ENCODE measurements around the gene SERINC2. TPM values are rescaled to one million over a fixed set of nuclear protein-coding genes. Genes with fewer than 3 reads are reported as not detected.

SERINC2 gene
- total RNA-seq, 4 donors from 2014 or later, result 85.6 to 343 (median 250) TPM

DNA sequence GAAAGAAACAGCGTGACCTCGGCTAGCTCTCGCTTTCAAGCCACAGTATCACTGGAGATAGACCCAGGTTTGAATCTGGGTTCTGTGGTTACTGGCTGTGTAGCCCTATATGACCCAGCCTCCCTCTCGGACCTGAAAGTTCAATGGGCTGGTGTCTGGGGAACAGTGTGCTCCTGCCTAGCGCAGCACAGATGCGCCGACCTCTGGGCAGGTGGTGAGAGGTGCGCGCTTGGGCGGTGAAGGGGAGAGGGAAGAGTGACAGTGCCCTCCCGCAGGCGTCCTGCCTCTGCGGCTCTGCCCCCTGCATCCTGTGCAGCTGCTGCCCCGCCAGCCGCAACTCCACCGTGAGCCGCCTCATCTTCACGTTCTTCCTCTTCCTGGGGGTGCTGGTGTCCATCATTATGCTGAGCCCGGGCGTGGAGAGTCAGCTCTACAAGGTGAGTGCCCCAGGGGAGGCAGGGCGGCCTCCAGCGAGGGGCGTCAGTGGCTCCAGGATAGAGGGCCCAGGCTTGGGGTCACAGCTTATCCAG, 10.5 kb downstream of the SERINC2 start:
- no peaks in the 10 kb centered on the region for H3K36me3 ChIP-seq
- DNase-seq, result peak; percentile 40

DNA sequence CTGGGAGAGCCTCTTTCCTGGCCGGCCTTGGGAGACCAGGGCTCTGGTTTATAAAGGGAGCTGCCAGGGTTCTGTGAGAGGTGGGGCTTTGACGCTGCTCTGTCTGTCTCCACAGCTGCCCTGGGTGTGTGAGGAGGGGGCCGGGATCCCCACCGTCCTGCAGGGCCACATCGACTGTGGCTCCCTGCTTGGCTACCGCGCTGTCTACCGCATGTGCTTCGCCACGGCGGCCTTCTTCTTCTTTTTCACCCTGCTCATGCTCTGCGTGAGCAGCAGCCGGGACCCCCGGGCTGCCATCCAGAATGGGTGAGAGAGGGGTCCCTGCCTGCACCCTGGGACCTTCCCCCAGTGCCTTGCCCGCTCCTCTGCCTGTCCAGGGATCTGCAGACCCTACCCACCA, 11.6 kb downstream of the SERINC2 start:
- intact Hi-C loops (cut with DNase I; ENCODE audit: low total_unique reads), result loop anchor here (10.0 kb wide), 1 partner anchor 240 kb away; no protein-coding TSS in a partner anchor

More for the DNA sequence above, 10.5 kb downstream of the SERINC2 start:
- no peaks in the 10 kb centered on the region for H3K27me3 ChIP-seq
- in situ Hi-C loops (cut with MboI; ENCODE audit: low pct_ligation_motif_present in 1 of 4, low pct_unique_long_range_greater_than_20kb in 1 of 4, low sequenced_read_pairs in 3 of 4), result loop anchor here in 3 of 4 donors (10.0 kb wide), 1 partner anchor 239 kb away; no protein-coding TSS in a partner anchor
- H3K4me1 ChIP-seq, result peaks cover 0 to 40% (median 9%) of the 10 kb centered on the region in 4 donors
- no peak overlapping the region for H3K4me3 ChIP-seq
- no peak for TF ChIP-seq POLR2AphosphoS5 (IDR thresholded peaks at IDR 0.05)
- no peak for TF ChIP-seq EP300 (IDR thresholded peaks at IDR 0.05; ENCODE audit: low read depth)
- TF ChIP-seq POLR2A (IDR thresholded peaks at IDR 0.05), result no peak
- TF ChIP-seq, protein P1, sequence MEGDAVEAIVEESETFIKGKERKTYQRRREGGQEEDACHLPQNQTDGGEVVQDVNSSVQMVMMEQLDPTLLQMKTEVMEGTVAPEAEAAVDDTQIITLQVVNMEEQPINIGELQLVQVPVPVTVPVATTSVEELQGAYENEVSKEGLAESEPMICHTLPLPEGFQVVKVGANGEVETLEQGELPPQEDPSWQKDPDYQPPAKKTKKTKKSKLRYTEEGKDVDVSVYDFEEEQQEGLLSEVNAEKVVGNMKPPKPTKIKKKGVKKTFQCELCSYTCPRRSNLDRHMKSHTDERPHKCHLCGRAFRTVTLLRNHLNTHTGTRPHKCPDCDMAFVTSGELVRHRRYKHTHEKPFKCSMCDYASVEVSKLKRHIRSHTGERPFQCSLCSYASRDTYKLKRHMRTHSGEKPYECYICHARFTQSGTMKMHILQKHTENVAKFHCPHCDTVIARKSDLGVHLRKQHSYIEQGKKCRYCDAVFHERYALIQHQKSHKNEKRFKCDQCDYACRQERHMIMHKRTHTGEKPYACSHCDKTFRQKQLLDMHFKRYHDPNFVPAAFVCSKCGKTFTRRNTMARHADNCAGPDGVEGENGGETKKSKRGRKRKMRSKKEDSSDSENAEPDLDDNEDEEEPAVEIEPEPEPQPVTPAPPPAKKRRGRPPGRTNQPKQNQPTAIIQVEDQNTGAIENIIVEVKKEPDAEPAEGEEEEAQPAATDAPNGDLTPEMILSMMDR (IDR thresholded peaks at IDR 0.05), result no peak
- intact Hi-C loops (cut with DNase I; ENCODE audit: low total_unique reads), result loop anchor here (10.0 kb wide), 1 partner anchor 239 kb away; no protein-coding TSS in a partner anchor
- no peaks in the 10 kb centered on the region for H3K9me3 ChIP-seq
- 80% methylated on average over 23 of the region's 23 CpGs; no CpG with 5 or more reads in 1 of the 2 donors for WGBS, 2 donors (ENCODE audit: low coverage in 1 of 2)
- H3K27ac ChIP-seq, result no peak overlapping the region

DNA sequence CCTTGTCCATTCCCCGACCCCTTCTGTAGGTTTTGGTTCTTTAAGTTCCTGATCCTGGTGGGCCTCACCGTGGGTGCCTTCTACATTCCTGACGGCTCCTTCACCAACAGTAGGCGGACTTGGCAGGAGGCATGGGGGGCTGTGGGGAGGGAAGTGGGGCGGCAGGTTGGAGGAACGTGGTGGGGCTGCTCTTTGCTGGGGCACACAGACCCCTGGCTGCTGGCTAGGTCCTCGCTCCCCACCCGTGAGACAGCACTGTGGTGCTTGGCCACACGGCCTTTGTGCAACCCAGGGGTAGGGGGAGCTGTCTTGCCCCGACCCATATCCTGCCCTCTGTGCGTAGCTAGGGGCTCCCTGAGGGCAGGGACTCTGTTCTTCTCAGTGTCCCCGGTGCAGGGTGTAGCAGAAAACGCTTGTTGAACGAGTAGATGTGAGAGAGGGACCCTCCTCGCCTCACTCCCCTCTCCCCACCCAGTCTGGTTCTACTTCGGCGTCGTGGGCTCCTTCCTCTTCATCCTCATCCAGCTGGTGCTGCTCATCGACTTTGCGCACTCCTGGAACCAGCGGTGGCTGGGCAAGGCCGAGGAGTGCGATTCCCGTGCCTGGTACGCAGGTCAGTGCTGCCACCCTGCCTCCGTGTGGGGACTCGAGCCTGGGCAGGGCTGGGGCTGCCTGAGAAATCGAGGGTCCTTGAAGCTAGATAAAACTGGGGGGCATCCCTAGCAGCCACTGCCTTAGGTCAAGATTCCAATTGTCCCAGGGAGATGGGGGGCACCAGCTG, 12.5 kb downstream of the SERINC2 start:
- Histone ChIP-seq H3K4me3 (no peak overlapping the region), H3K27me3 (no peaks in the 10 kb centered on the region), H3K9me3 (no peaks in the 10 kb centered on the region), H3K27ac (peak overlapping the region in 3 of 4 donors; percentile 3 to 57 (median 9)), H3K36me3 (no peaks in the 10 kb centered on the region), H3K4me1 (peaks cover 0 to 40% (median 9%) of the 10 kb centered on the region in 4 donors)
- intact Hi-C loops (cut with DNase I; ENCODE audit: low total_unique reads), result loop anchor here (10.0 kb wide), 1 partner anchor 241 kb away; no protein-coding TSS in a partner anchor
- in situ Hi-C loops (cut with MboI; ENCODE audit: low pct_ligation_motif_present in 1 of 4, low pct_unique_long_range_greater_than_20kb in 1 of 4, low sequenced_read_pairs in 3 of 4), result loop anchor here in 3 of 4 donors (10.0 kb wide), 1 partner anchor 241 kb away; no protein-coding TSS in a partner anchor
- TF ChIP-seq POLR2A (IDR thresholded peaks at IDR 0.05), result no peak
- no peak for TF ChIP-seq POLR2AphosphoS5 (IDR thresholded peaks at IDR 0.05)
- TF ChIP-seq, protein P1 (IDR thresholded peaks at IDR 0.05), result no peak
- TF ChIP-seq EP300 (IDR thresholded peaks at IDR 0.05; ENCODE audit: low read depth), result no peak
- 83% methylated on average over 28 of the region's 28 CpGs; no CpG with 5 or more reads in 1 of the 2 donors for WGBS, 2 donors (ENCODE audit: low coverage in 1 of 2)
- DNase-seq, result no peak

More for the DNA sequence above, 11.6 kb downstream of the SERINC2 start:
- Histone ChIP-seq H3K36me3 (no peaks in the 10 kb centered on the region), H3K27me3 (no peaks in the 10 kb centered on the region), H3K9me3 (no peaks in the 10 kb centered on the region), H3K27ac (no peak overlapping the region), H3K4me1 (peaks cover 0 to 40% (median 9%) of the 10 kb centered on the region in 4 donors), H3K4me3 (no peak overlapping the region)
- in situ Hi-C loops (cut with MboI; ENCODE audit: low pct_ligation_motif_present in 1 of 4, low pct_unique_long_range_greater_than_20kb in 1 of 4, low sequenced_read_pairs in 3 of 4), result loop anchor here in 3 of 4 donors (10.0 kb wide), 1 partner anchor 240 kb away; no protein-coding TSS in a partner anchor
- TF ChIP-seq POLR2AphosphoS5 (IDR thresholded peaks at IDR 0.05) (no peak), EP300 (IDR thresholded peaks at IDR 0.05; ENCODE audit: low read depth) (no peak), POLR2A (IDR thresholded peaks at IDR 0.05) (no peak)
- TF ChIP-seq, protein P1 (IDR thresholded peaks at IDR 0.05), result no peak
- no peak for DNase-seq
- 81% methylated on average over 14 of the region's 15 CpGs; no CpG with 5 or more reads in 1 of the 2 donors for WGBS, 2 donors (ENCODE audit: low coverage in 1 of 2)

Measured in transverse colon (tissue), 4 donors.